Parathyroid adenoma (tissue), 2 donors: ENCODE results near the gene AUP1.

Source experiments
- H2AFZ ChIP-seq: fragments of 300-600 bp; sonication (generic); one replicate; pipeline ENCODE4 v1.7.0; 2017; ENCODE audit warnings: antibody characterized with exemption, mild to moderate bottlenecking
- H3K27ac ChIP-seq: fragments of 300-600 bp; sonication (generic); one replicate; pipeline ENCODE4 v1.7.0; 2017
- H3K27me3 ChIP-seq: fragments of 300-600 bp; sonication (generic); one replicate; pipeline ENCODE4 v1.7.0; 2017; ENCODE audit warnings: low read length; ENCODE audit not compliant: control insufficient read depth, insufficient read depth
- H3K36me3 ChIP-seq: fragments of 300-600 bp; sonication (generic); one replicate; pipeline ENCODE4 v1.7.0; 2017; ENCODE audit warnings: low read length; ENCODE audit not compliant: control insufficient read depth, insufficient read depth
- H3K4me1 ChIP-seq: fragments of 300-600 bp; sonication (generic); one replicate; pipeline ENCODE4 v1.7.0; 2017; ENCODE audit warnings: control low read depth
- H3K4me2 ChIP-seq: fragments of 300-600 bp; sonication (generic); one replicate; pipeline ENCODE4 v1.7.0; 2017; ENCODE audit warnings: low read length
- H3K4me3 ChIP-seq: fragments of 300-600 bp; sonication (generic); one replicate; pipeline ENCODE4 v1.7.0; 2017; ENCODE audit warnings: low read depth, low read length
- H3K79me2 ChIP-seq: fragments of 300-600 bp; sonication (generic); one replicate; pipeline ENCODE4 v1.7.0; 2017; ENCODE audit warnings: control low read depth
- H3K9ac ChIP-seq: fragments of 300-600 bp; sonication (generic); one replicate; pipeline ENCODE4 v1.7.0; 2017; ENCODE audit warnings: mild to moderate bottlenecking
- H3K9me3 ChIP-seq: fragments of 300-600 bp; sonication (generic); one replicate; pipeline ENCODE4 v1.7.0; 2017; ENCODE audit warnings: low read length; ENCODE audit not compliant: control insufficient read depth
- CTCF ChIP-seq: fragments of 300-600 bp; sonication (generic); IDR thresholded peaks from one replicate; pipeline ENCODE4 v1.7.0; 2017; ENCODE audit warnings: antibody characterized with exemption, mild to moderate bottlenecking
- donor health status: primary hyperparathyroidism.

The AUP1 gene

GRCh38 chr2:74524005-74524404, 5.5 kb downstream of the AUP1 start:
- Histone ChIP-seq H3K9me3 (no peaks in the 10 kb centered on the region), H3K27me3 (no peaks in the 10 kb centered on the region), H3K36me3 (no peaks in the 10 kb centered on the region), H3K9ac (no peak overlapping the region), H3K4me1 (peaks cover 5% of the 10 kb centered on the region), H2AFZ (no peak overlapping the region), H3K4me3 (no peak overlapping the region), H3K4me2 (no peak overlapping the region), H3K27ac (no peak overlapping the region), H3K79me2 (peaks cover 6% of the 10 kb centered on the region)
- no peak for TF ChIP-seq CTCF

- no peak overlapping the region for H2AFZ ChIP-seq
- no peaks in the 10 kb centered on the region for H3K4me1 ChIP-seq
- H3K27me3 ChIP-seq: no peaks in the 10 kb centered on the region
- no peak overlapping the region for H3K9ac ChIP-seq
- H3K4me2 ChIP-seq: no peak overlapping the region
- H3K36me3 ChIP-seq: no peaks in the 10 kb centered on the region
- H3K4me3 ChIP-seq: no peak overlapping the region
- no peaks in the 10 kb centered on the region for H3K9me3 ChIP-seq
- no peaks in the 10 kb centered on the region for H3K79me2 ChIP-seq
- H3K27ac ChIP-seq: no peak overlapping the region
- no peak for TF ChIP-seq CTCF
These were observed 7.0 kb downstream of the AUP1 start for GRCh38 chr2:74522516-74522915.

- H3K9me3 ChIP-seq: no peaks in the 10 kb centered on the region
- peak overlapping the region; percentile 61 for H3K4me2 ChIP-seq
- peak overlapping the region; percentile 46 for H3K4me3 ChIP-seq
- TF ChIP-seq CTCF: no peak
- no peak overlapping the region for H3K27ac ChIP-seq
- H3K4me1 ChIP-seq: no peaks in the 10 kb centered on the region
- H3K9ac ChIP-seq: no peak overlapping the region
- no peaks in the 10 kb centered on the region for H3K36me3 ChIP-seq
- no peaks in the 10 kb centered on the region for H3K27me3 ChIP-seq
- peak overlapping the region; percentile 62 for H2AFZ ChIP-seq
- H3K79me2 ChIP-seq: no peaks in the 10 kb centered on the region
These were observed 12.9 kb downstream of the AUP1 start for GRCh38 chr2:74516650-74517049.

GRCh38 chr2:74515981-74516633, 13.4 kb downstream of the AUP1 start:
- Histone ChIP-seq H3K4me2 (peak overlapping the region; percentile 61), H3K4me3 (peak overlapping the region; percentile 46), H2AFZ (peak overlapping the region; percentile 62), H3K27ac (no peak overlapping the region), H3K9ac (no peak overlapping the region), H3K79me2 (no peaks in the 10 kb centered on the region), H3K9me3 (no peaks in the 10 kb centered on the region), H3K27me3 (no peaks in the 10 kb centered on the region), H3K36me3 (no peaks in the 10 kb centered on the region), H3K4me1 (no peaks in the 10 kb centered on the region)
- no peak for TF ChIP-seq CTCF
